Lower leg skin (tissue), 4 donors: ENCODE measurements around the gene RTL1. TPM values are rescaled to one million over a fixed set of nuclear protein-coding genes. Genes with fewer than 3 reads are reported as not detected.

Experiments used
- DNase-seq, 2 donors: peaks; one replicate each; pipeline ENCODE4 v3.0.0-alpha.2; 2019; ENCODE audit warnings: low spot score in 2 of 2
- H3K4me3 ChIP-seq: fragments of 200-600 bp; sonication (generic); 2 replicates; pipeline ENCODE4 v1.5.1; 2017; ENCODE audit warnings: mild to moderate bottlenecking, low read depth; ENCODE audit not compliant: poor library complexity, severe bottlenecking
- CTCF ChIP-seq, 3 donors: fragments of 450-650 bp; IDR thresholded peaks; one replicate each; pipeline ENCODE4 v1.5.1; 2016; ENCODE audit warnings: antibody characterized with exemption in 3 of 3, mild to moderate bottlenecking in 3 of 3, moderate library complexity in 2 of 3
- POLR2A ChIP-seq, 2 donors: fragments of 450-650 bp; IDR thresholded peaks; one replicate each; pipeline ENCODE4 v1.6.1; 2016 to 2017; ENCODE audit warnings: antibody characterized with exemption in 2 of 2, mild to moderate bottlenecking in 1 of 2, moderate library complexity in 1 of 2
- WGBS, 2 donors: methylation state at CpG; one replicate each; pipeline ENCODE4 v1.1.5; 2018; 5-methylcytosine and 5-hydroxymethylcytosine counted together
- intact Hi-C: fragments of 100-400 bp; cut with DNase I; formaldehyde crosslinking; loops from one replicate; pipeline ENCODE4 v1.15.0; 2023; ENCODE audit warnings: low total_unique reads
- total RNA-seq, 4 donors: library from RNA; depleted of rRNA; stranded (reverse); fragments of >200 nt; gene quantifications; one replicate each; pipeline ENCODE4 v1.1.0, GENCODE V29; 2016

RTL1 gene
- total RNA-seq, 4 donors from 2014 or later, result not detected

GRCh38 chr14:100855256-100855930 lies 48.1 kb downstream of the RTL1 start:
- no peak for DNase-seq
- intact Hi-C loops, result loop anchor here (5.0 kb wide), 1 partner anchor 267 kb away; no protein-coding TSS in a partner anchor
- no peak for TF ChIP-seq POLR2A (IDR thresholded peaks at IDR 0.05)
- TF ChIP-seq CTCF (IDR thresholded peaks at IDR 0.05), result no peak
- H3K4me3 ChIP-seq, result no peak overlapping the region
- WGBS, 2 donors, result 79 to 80% methylated on average over 18 of the region's 18 CpGs

GRCh38 chr14:100854435-100854834 lies 49.1 kb downstream of the RTL1 start:
- WGBS, 2 donors, result 91 to 98% methylated on average over 5 of the region's 5 CpGs
- no peak for DNase-seq

GRCh38 chr14:100851946-100852620 lies 51.4 kb downstream of the RTL1 start:
- intact Hi-C loops, result no loop called here
- no peak for DNase-seq
- no peak overlapping the region for H3K4me3 ChIP-seq
- WGBS, 2 donors, result 69 to 82% methylated on average over 14 of the region's 14 CpGs
- TF ChIP-seq POLR2A (IDR thresholded peaks at IDR 0.05) (no peak), CTCF (IDR thresholded peaks at IDR 0.05) (no peak)

More at GRCh38 chr14:100854435-100854834, 49.1 kb downstream of the RTL1 start:
- intact Hi-C loops, result no loop called here
- TF ChIP-seq CTCF (IDR thresholded peaks at IDR 0.05) (no peak), POLR2A (IDR thresholded peaks at IDR 0.05) (no peak)
- H3K4me3 ChIP-seq, result no peak overlapping the region

- intact Hi-C loops, result no loop called here
- TF ChIP-seq CTCF (IDR thresholded peaks at IDR 0.05) (no peak), POLR2A (IDR thresholded peaks at IDR 0.05) (no peak)
- DNase-seq, result no peak
- H3K4me3 ChIP-seq, result no peak overlapping the region
- WGBS, 2 donors, result 82 to 84% methylated on average over 13 of the region's 13 CpGs
These were observed 52.0 kb downstream of the RTL1 start for GRCh38 chr14:100851586-100851916.

- no peak overlapping the region for H3K4me3 ChIP-seq
- 52 to 82% methylated on average over 6 to 8 of the region's 8 CpGs for WGBS, 2 donors
- intact Hi-C loops, result no loop called here
- DNase-seq, result peak; percentile 57 to 93
- TF ChIP-seq POLR2A (IDR thresholded peaks at IDR 0.05) (no peak), CTCF (IDR thresholded peaks at IDR 0.05) (peak in 1 of 3 donors; percentile 49)
These were observed 52.5 kb downstream of the RTL1 start for GRCh38 chr14:100850841-100851585.
